ENCODE measurements around the gene OXGR1. TPM values are rescaled to one million over a fixed set of nuclear protein-coding genes. Genes with fewer than 3 reads are reported as not detected.

The OXGR1 gene
- total and polyA plus RNA-seq, 2 of the 8 experiments (the other 6 are each of a cell fraction or from before 2014, with no cell fraction given): 0.34 to 1.8 TPM

DNA sequence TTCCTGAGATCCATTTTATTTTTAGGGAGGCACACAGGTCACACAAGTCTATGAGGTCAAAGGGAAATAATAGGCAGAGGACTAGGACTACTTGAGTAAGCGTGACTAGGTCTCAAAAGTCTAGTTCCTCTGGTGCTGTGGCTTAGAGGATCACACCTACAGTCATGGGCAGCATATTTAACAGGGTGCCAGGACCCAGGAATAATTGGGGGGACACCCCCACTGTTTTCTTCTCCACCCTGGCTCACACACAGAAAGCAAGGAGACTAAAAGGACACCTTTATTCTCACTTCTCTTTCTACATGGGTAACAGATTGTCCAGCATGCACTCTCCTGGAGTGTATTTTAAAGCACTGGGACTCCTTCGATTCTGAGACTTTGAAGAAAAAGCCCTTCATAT, 26.2 kb downstream of the OXGR1 start (continued):
- TF ChIP-seq SRF (IDR thresholded peaks at IDR 0.05; ENCODE audit: low read depth, low read length) (no peak), BACH1 (IDR thresholded peaks at IDR 0.05; ENCODE audit: low read length) (no peak), YY1 (IDR thresholded peaks at IDR 0.05; ENCODE audit: low read depth, low read length) (no peak), BCL11A (IDR thresholded peaks at IDR 0.05; ENCODE audit: low read depth in 2 of 2, low read length in 2 of 2) (no peak), HDAC2 (IDR thresholded peaks at IDR 0.05; ENCODE audit: borderline replicate concordance in 1 of 2, low read depth in 2 of 2, low read length in 2 of 2) (no peak), PHF8 (conservative IDR thresholded peaks at IDR 0.05; ENCODE audit: low read depth, low read length) (no peak)
